ENCODE measurements around the gene SGK2. TPM values are rescaled to one million over a fixed set of nuclear protein-coding genes. Genes with fewer than 3 reads are reported as not detected.

The SGK2 gene
- total and polyA plus RNA-seq, 2 of the 13 experiments (the other 11 are each of a cell fraction or from before 2014, with no cell fraction given) = 6.2 to 29.4 TPM

GRCh38 chr20:43513931-43514647 lies 44.7 kb upstream of the SGK2 start (continued):
- TF ChIP-seq, protein P1, sequence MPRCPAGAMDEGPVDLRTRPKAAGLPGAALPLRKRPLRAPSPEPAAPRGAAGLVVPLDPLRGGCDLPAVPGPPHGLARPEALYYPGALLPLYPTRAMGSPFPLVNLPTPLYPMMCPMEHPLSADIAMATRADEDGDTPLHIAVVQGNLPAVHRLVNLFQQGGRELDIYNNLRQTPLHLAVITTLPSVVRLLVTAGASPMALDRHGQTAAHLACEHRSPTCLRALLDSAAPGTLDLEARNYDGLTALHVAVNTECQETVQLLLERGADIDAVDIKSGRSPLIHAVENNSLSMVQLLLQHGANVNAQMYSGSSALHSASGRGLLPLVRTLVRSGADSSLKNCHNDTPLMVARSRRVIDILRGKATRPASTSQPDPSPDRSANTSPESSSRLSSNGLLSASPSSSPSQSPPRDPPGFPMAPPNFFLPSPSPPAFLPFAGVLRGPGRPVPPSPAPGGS (CRISPR knock-in tag; IDR thresholded peaks at IDR 0.05) = no peak
- TF ChIP-seq ZNF552 (CRISPR knock-in tag; IDR thresholded peaks at IDR 0.05; ENCODE audit: borderline replicate concordance) = no peak; the same call in 1 of the 2 replicates
- TF ChIP-seq ZNF598 (CRISPR knock-in tag; IDR thresholded peaks at IDR 0.05; ENCODE audit: borderline replicate concordance) = no peak; the same call in 1 of the 2 replicates
- no peak for TF ChIP-seq NONO (IDR thresholded peaks at IDR 0.05)
- peak; percentile 64; the same call in 1 of the 2 replicates for TF ChIP-seq NONO (CRISPR knock-in tag; conservative IDR thresholded peaks at IDR 0.05)
- TF ChIP-seq, protein P2, sequence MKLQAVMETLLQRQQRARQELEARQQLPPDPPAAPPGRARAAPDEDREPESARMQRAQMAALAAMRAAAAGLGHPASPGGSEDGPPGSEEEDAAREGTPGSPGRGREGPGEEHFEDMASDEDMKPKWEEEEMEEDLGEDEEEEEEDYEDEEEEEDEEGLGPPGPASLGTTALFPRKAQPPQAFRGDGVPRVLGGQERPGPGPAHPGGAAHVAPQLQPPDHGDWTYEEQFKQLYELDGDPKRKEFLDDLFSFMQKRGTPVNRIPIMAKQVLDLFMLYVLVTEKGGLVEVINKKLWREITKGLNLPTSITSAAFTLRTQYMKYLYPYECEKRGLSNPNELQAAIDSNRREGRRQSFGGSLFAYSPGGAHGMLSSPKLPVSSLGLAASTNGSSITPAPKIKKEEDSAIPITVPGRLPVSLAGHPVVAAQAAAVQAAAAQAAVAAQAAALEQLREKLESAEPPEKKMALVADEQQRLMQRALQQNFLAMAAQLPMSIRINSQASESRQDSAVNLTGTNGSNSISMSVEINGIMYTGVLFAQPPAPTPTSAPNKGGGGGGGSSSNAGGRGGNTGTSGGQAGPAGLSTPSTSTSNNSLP (IDR thresholded peaks at IDR 0.05; ENCODE audit: low read depth, low read length) = no peak
- TF ChIP-seq MEIS1 (CRISPR knock-in tag; IDR thresholded peaks at IDR 0.05; ENCODE audit: borderline replicate concordance) = no peak; the same call in 1 of the 2 replicates
- TF ChIP-seq ZC3H13 (CRISPR knock-in tag; IDR thresholded peaks at IDR 0.05) = 0 out of 2 replicates have a peak, but pooled peaks have one; percentile 40
- peak; percentile 90 for TF ChIP-seq ZBTB7B (CRISPR knock-in tag; IDR thresholded peaks at IDR 0.05)

- 66% methylated on average over 26 of the region's 27 CpGs for WGBS (ENCODE audit: low lambda C conversion rate)
- Histone ChIP-seq H3K79me2 (ENCODE audit: insufficient read depth, low read length) (peaks cover 3% of the 10 kb centered on the region), H3K4me1 (ENCODE audit: insufficient read depth, low read length) (peaks cover 26% of the 10 kb centered on the region), H3K4me2 (ENCODE audit: low read depth, low read length) (peak overlapping the region; percentile 68), H3K4me3 (replicated peaks in 1 of 3; ENCODE audit: insufficient read depth in 1 of 3, low read depth in 2 of 3, low read length in 3 of 3) (peak overlapping the region; percentile 62 to 84 (median 75)), H3K27me3 (ENCODE audit: control insufficient read depth in 1 of 2, insufficient read depth in 2 of 2, low read length in 2 of 2) (no peaks in the 10 kb centered on the region), H3K9ac (ENCODE audit: insufficient read depth, low read depth, low read length) (peak overlapping the region; percentile 52), H4K20me1 (ENCODE audit: insufficient read depth, low read length) (no peaks in the 10 kb centered on the region), H3K27ac (ENCODE audit: extremely low read length, insufficient read depth, low read length) (peak overlapping the region; percentile 16), H3K36me3 (replicated peaks in 1 of 2; ENCODE audit: control insufficient read depth in 1 of 2, insufficient read depth in 2 of 2, low read length in 2 of 2) (peaks cover 1 to 4% of the 10 kb centered on the region in 2 experiments; a peak in 2 of 5 replicates), H3K9me3 (ENCODE audit: low read length) (no peaks in the 10 kb centered on the region), H2AFZ (ENCODE audit: low read length) (no peak overlapping the region)
- in situ Hi-C loops (cut with HindIII; ENCODE audit: extremely low pct_ligation_motif_present, low pct_unique_long_range_greater_than_20kb) = no loop called here
- intact Hi-C loops (cut with micrococcal nuclease; ENCODE audit: unreplicated experiment) = no loop called here
- DNase-seq (ENCODE audit: low spot score) = no peak
- ATAC-seq = peak; percentile 15; the same call in 2 of the 3 replicates
- ChIA-PET POLR2A (interaction anchor here (0.9 to 3.7 kb wide), 12 partner anchors 9 to 76 kb away, joined by 4 to 77 read pairs (median 8); partner anchors contain the start of genes IFT52, SGK2 and SRSF6), CTCF (ENCODE audit: low intra/inter-chr PET ratio, low total read pairs) (no interaction called here)
- no TSS peak for BruUV-seq (replicated peaks)
- no peak for FAIRE-seq
- TF ChIP-seq, protein P3, sequence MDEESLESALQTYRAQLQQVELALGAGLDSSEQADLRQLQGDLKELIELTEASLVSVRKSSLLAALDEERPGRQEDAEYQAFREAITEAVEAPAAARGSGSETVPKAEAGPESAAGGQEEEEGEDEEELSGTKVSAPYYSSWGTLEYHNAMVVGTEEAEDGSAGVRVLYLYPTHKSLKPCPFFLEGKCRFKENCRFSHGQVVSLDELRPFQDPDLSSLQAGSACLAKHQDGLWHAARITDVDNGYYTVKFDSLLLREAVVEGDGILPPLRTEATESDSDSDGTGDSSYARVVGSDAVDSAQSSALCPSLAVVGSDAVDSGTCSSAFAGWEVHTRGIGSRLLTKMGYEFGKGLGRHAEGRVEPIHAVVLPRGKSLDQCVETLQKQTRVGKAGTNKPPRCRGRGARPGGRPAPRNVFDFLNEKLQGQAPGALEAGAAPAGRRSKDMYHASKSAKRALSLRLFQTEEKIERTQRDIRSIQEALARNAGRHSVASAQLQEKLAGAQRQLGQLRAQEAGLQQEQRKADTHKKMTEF (CRISPR knock-in tag; IDR thresholded peaks at IDR 0.05) = peak; percentile 17; the same call in 1 of the 2 replicates
- TF ChIP-seq, protein P4, sequence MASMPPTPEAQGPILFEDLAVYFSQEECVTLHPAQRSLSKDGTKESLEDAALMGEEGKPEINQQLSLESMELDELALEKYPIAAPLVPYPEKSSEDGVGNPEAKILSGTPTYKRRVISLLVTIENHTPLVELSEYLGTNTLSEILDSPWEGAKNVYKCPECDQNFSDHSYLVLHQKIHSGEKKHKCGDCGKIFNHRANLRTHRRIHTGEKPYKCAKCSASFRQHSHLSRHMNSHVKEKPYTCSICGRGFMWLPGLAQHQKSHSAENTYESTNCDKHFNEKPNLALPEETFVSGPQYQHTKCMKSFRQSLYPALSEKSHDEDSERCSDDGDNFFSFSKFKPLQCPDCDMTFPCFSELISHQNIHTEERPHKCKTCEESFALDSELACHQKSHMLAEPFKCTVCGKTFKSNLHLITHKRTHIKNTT (CRISPR knock-in tag; IDR thresholded peaks at IDR 0.05) = peak; percentile 35; the same call in 1 of the 2 replicates
- TF ChIP-seq TFE3 (CRISPR knock-in tag; IDR thresholded peaks at IDR 0.05) (0 out of 2 replicates have a peak, but pooled peaks have one; percentile 43), ZFX (CRISPR knock-in tag; IDR thresholded peaks at IDR 0.05; ENCODE audit: low read depth) (peak; percentile 44; the same call in 1 of the 2 replicates)
Observed at GRCh38 chr20:43514648-43514999, 44.2 kb upstream of the SGK2 start.

Data from HepG2 (cell line).